HepG2 (cell line): Measurements from ENCODE around the gene PLBD2. TPM values are rescaled to one million over a fixed set of nuclear protein-coding genes. Genes with fewer than 3 reads are reported as not detected.
A peak's percentile ranks its signal among the peaks of the same experiment; 100 is the strongest.

Source experiments
- ATAC-seq: fragments of 200-7000 bp; cut with Tn5 transposase; 3 replicates; pipeline ENCODE4 v1.9.1; 2020; ENCODE audit warnings: mild to moderate bottlenecking, moderate library complexity
- BruUV-seq: library from RNA; stranded (reverse); fragments of 400-500 nt; replicated peaks from 2 replicates; lab custom pipeline; 2021; lab: Mats Ljungman, UMichigan
- CTCF ChIA-PET: fragments of 300-600 bp; formaldehyde crosslinking; extraction: SDS; loops from one replicate; lab custom pipeline; 2021; ENCODE audit warnings: low total read pairs, inconsistent platforms, low intra/inter-chr PET ratio; lab: Yijun Ruan, JAX
- POLR2A ChIA-PET: fragments of 350-600 bp; sonication (Branson Sonifier 250); formaldehyde crosslinking; loops from one replicate; lab custom pipeline; 2020; ENCODE audit warnings: antibody characterized with exemption, inconsistent platforms; lab: Yijun Ruan, JAX
- DNase-seq: peaks from one replicate; pipeline ENCODE4 v3.0.0-alpha.2; 2015; ENCODE audit warnings: low spot score
- FAIRE-seq: peaks from 3 replicates; lab custom pipeline; 2011; peaks lifted over from hg19 to GRCh38; lab: Jason Lieb, UNC
- H2AFZ ChIP-seq: one replicate; pipeline ENCODE4 v1.6.1; 2011; ENCODE audit warnings: low read length, inconsistent platforms
- H3K27ac ChIP-seq: fragments of 300-600 bp; 3 replicates; pipeline ENCODE4 v1.8.0; 2011; ENCODE audit warnings: mixed run types, mild to moderate bottlenecking, mixed read lengths, low read length, inconsistent platforms; ENCODE audit not compliant: insufficient read depth; ENCODE audit errors: extremely low read length
- H3K27me3 ChIP-seq, 2 experiments: fragments of 200-600 bp in 1 of 2; 2 replicates in 1 of 2; 3 replicates in 1 of 2; pipeline versions ENCODE4 v1.6.0 to v1.8.0; 2011; ENCODE audit warnings: low read length in 2 of 2, mild to moderate bottlenecking in 2 of 2, moderate library complexity in 2 of 2, inconsistent platforms in 1 of 2; ENCODE audit not compliant: insufficient read depth in 2 of 2, control insufficient read depth in 1 of 2
- H3K36me3 ChIP-seq, 2 experiments: fragments of 200-600 bp in 1 of 2; replicated peaks in 1 of 2; 2 replicates in 1 of 2; 3 replicates in 1 of 2; pipeline versions ENCODE4 v1.5.1 to v1.8.0; 2011; ENCODE audit warnings: low read length in 2 of 2, inconsistent platforms in 1 of 2; ENCODE audit not compliant: insufficient read depth in 2 of 2, control insufficient read depth in 1 of 2
- H3K4me1 ChIP-seq: 2 replicates; pipeline ENCODE4 v1.5.1; 2012; ENCODE audit warnings: low read length, inconsistent platforms; ENCODE audit not compliant: insufficient read depth
- H3K4me2 ChIP-seq: 2 replicates; pipeline ENCODE4 v1.6.0; 2011; ENCODE audit warnings: low read depth, low read length, inconsistent platforms
- H3K4me3 ChIP-seq, 3 experiments: fragments of 200-600 bp in 1 of 3; sonication (generic), shearing (Covaris generic) in 1 of 3; replicated peaks in 1 of 3; 2 replicates each; pipeline ENCODE4 v1.5.1; 2011 to 2016; ENCODE audit warnings: low read length in 3 of 3, inconsistent platforms in 2 of 3, low read depth in 2 of 3, mild to moderate bottlenecking in 2 of 3, control low read depth in 1 of 3, mixed read lengths in 1 of 3; ENCODE audit not compliant: insufficient read depth in 1 of 3
- H3K79me2 ChIP-seq: one replicate; pipeline ENCODE4 v1.6.1; 2011; ENCODE audit warnings: low read length, inconsistent platforms; ENCODE audit not compliant: insufficient read depth
- H3K9ac ChIP-seq: 2 replicates; pipeline ENCODE4 v1.6.0; 2011; ENCODE audit warnings: mild to moderate bottlenecking, low read depth, low read length, inconsistent platforms; ENCODE audit not compliant: insufficient read depth
- H3K9me3 ChIP-seq: 2 replicates; pipeline ENCODE4 v1.5.1; 2012; ENCODE audit warnings: mild to moderate bottlenecking, low read length
- H4K20me1 ChIP-seq: 2 replicates; pipeline ENCODE4 v1.6.0; 2011; ENCODE audit warnings: inconsistent platforms, mild to moderate bottlenecking, low read length, moderate library complexity; ENCODE audit not compliant: insufficient read depth
- KAT7 ChIP-seq: IDR thresholded peaks from 2 replicates; pipeline ENCODE4 v1.6.1; 2018; ENCODE audit warnings: borderline replicate concordance, missing compliant biosample characterization
- KMT2B ChIP-seq: IDR thresholded peaks from 2 replicates; pipeline ENCODE4 v1.6.1; 2016; ENCODE audit warnings: missing genetic modification reagents, missing compliant biosample characterization
- MBNL3 ChIP-seq: fragments of 250-450 bp; sonication (Bioruptor Pico); conservative IDR thresholded peaks from 2 replicates; pipeline ENCODE4 v1.8.0; 2022; ENCODE audit warnings: mild to moderate bottlenecking, inconsistent platforms
- MTERF4 ChIP-seq: sonication (generic); formaldehyde crosslinking; IDR thresholded peaks from 2 replicates; pipeline ENCODE4 v1.8.0; 2023; ENCODE audit warnings: mild to moderate bottlenecking, missing genetic modification reagents
- MXD3 ChIP-seq: IDR thresholded peaks from 2 replicates; pipeline ENCODE4 v1.6.1; 2016; ENCODE audit warnings: mild to moderate bottlenecking, missing biosample characterization, missing genetic modification reagents
- NFAT5 ChIP-seq: sonication (generic); formaldehyde crosslinking; IDR thresholded peaks from 2 replicates; pipeline ENCODE4 v1.4.0; 2020; ENCODE audit warnings: missing genetic modification reagents
- ZFP36 ChIP-seq: fragments of 150-350 bp; IDR thresholded peaks from 2 replicates; pipeline ENCODE4 v1.6.1; 2018; ENCODE audit warnings: borderline replicate concordance, low read length, low read depth; ENCODE audit not compliant: partially characterized antibody
- ZFP90 ChIP-seq: sonication (generic); formaldehyde crosslinking; IDR thresholded peaks from 2 replicates; pipeline ENCODE4 v1.8.0; 2022; ENCODE audit warnings: missing genetic modification reagents, mild to moderate bottlenecking, inconsistent platforms, borderline replicate concordance
- ZNF34 ChIP-seq: sonication (generic); formaldehyde crosslinking; IDR thresholded peaks from 2 replicates; pipeline ENCODE4 v1.4.0; 2020; ENCODE audit warnings: mild to moderate bottlenecking, missing genetic modification reagents, borderline replicate concordance
- ZNF549 ChIP-seq: sonication (generic); formaldehyde crosslinking; IDR thresholded peaks from 2 replicates; pipeline ENCODE4 v1.5.0; 2020; ENCODE audit warnings: missing genetic modification reagents
- ZNF629 ChIP-seq: sonication (generic); formaldehyde crosslinking; conservative IDR thresholded peaks from 2 replicates; pipeline ENCODE4 v1.5.0; 2020; ENCODE audit warnings: missing genetic modification reagents
- WGBS: methylation state at CpG from one replicate; pipeline ENCODE4 v1.1.6; 2017; ENCODE audit warnings: low lambda C conversion rate; 5-methylcytosine and 5-hydroxymethylcytosine counted together
- in situ Hi-C: cut with HindIII; loops from 2 replicates; pipeline ENCODE4 v1.10.0; 2017; ENCODE audit warnings: low pct_unique_long_range_greater_than_20kb; ENCODE audit not compliant: extremely low pct_ligation_motif_present
- intact Hi-C: fragments of 100-400 bp; cut with micrococcal nuclease; formaldehyde crosslinking; loops from one replicate; pipeline ENCODE4 v1.10.0; 2022; ENCODE audit not compliant: unreplicated experiment
- polyA plus RNA-seq, 8 experiments: library from polyadenylated mRNA; depleted of rRNA in 3 of 8; stranded (reverse) in 7 of 8; unstranded in 1 of 8; fragments of >200 nt; fragmentation: Illumina TruSeq in 4 of 8; extraction: Trizol in 4 of 8; gene quantifications; 2 replicates each; pipeline versions ENCODE4 v1.2.1 to v1.2.3, GENCODE V29; 2011 to 2016; ENCODE audit warnings: low read depth in 4 of 8, missing spikeins in 1 of 8, mixed read lengths in 1 of 8; ENCODE audit not compliant: insufficient read depth in 1 of 8
- total RNA-seq, 5 experiments: library from RNA; depleted of rRNA; stranded (reverse); fragments of >200 nt; fragmentation: Illumina TruSeq; extraction: Trizol; gene quantifications; 2 replicates each; pipeline ENCODE4 v1.2.3, GENCODE V29; 2016; ENCODE audit warnings: low read depth in 1 of 5

The PLBD2 gene
- total and polyA plus RNA-seq, 2 of the 13 experiments (the other 11 are each of a cell fraction or from before 2014, with no cell fraction given) = 6.7 to 8.5 TPM

- no peak for FAIRE-seq
These were observed 31.5 kb upstream of the PLBD2 start for GRCh38 chr12:113326775-113327395.

GRCh38 chr12:113328368-113328889 lies 30.0 kb upstream of the PLBD2 start:
- Histone ChIP-seq H3K36me3 (no peaks in the 10 kb centered on the region), H3K9me3 (no peaks in the 10 kb centered on the region), H3K79me2 (no peaks in the 10 kb centered on the region), H3K27ac (no peak overlapping the region), H3K4me3 (no peak overlapping the region), H3K9ac (no peak overlapping the region), H4K20me1 (no peaks in the 10 kb centered on the region), H3K27me3 (no peaks in the 10 kb centered on the region), H2AFZ (no peak overlapping the region), H3K4me1 (0 out of 2 replicates have a peak, but pooled peaks cover 2% of the 10 kb centered on the region), H3K4me2 (no peak overlapping the region)
- no peak for FAIRE-seq
- DNase-seq = no peak
- 81% methylated on average over 5 of the region's 5 CpGs for WGBS
- ATAC-seq = no peak
- in situ Hi-C loops (no loop called here), intact Hi-C loops (no loop called here)
- no TSS peak for BruUV-seq
- ChIA-PET CTCF (no interaction called here), POLR2A (no interaction called here)
- no peak for TF ChIP-seq MXD3
- no peak for TF ChIP-seq KMT2B
- TF ChIP-seq ZNF549 = no peak
- TF ChIP-seq KAT7 = no peak
- TF ChIP-seq ZFP36 = no peak
- TF ChIP-seq ZFP90 (CRISPR knock-in tag) = no peak
- TF ChIP-seq NFAT5 (CRISPR knock-in tag) = no peak
- no peak for TF ChIP-seq MTERF4 (CRISPR knock-in tag)
- TF ChIP-seq MBNL3 (CRISPR knock-in tag) = no peak

More at GRCh38 chr12:113326775-113327395, 31.5 kb upstream of the PLBD2 start:
- 88% methylated on average over 2 of the region's 4 CpGs for WGBS
- Histone ChIP-seq H3K27ac (no peak overlapping the region), H3K4me1 (no peaks in the 10 kb centered on the region), H3K79me2 (no peaks in the 10 kb centered on the region), H3K9me3 (no peaks in the 10 kb centered on the region), H4K20me1 (no peaks in the 10 kb centered on the region)
- intact Hi-C loops (no loop called here), in situ Hi-C loops (no loop called here)
- DNase-seq = no peak
- TF ChIP-seq ZNF629 (peak; percentile 43), ZNF34 (CRISPR knock-in tag) (no peak)
- TF ChIP-seq, all 625 proteins: peak for 1
- no TSS peak for BruUV-seq
- H2AFZ ChIP-seq = no peak overlapping the region
- no peak overlapping the region for H3K4me3 ChIP-seq
- no peaks in the 10 kb centered on the region for H3K36me3 ChIP-seq
- CTCF ChIA-PET = no interaction called here
- H3K9ac ChIP-seq = no peak overlapping the region
- no peaks in the 10 kb centered on the region for H3K27me3 ChIP-seq
- H3K4me2 ChIP-seq = no peak overlapping the region
- no peak for ATAC-seq
- POLR2A ChIA-PET = no interaction called here
